Erythroblast (primary cell): Measurements from ENCODE around the gene FMN1.

Experiments
- GATA1 ChIP-seq: IDR thresholded peaks from 2 replicates; pipeline ENCODE4 v1.6.1; 2011; ENCODE audit warnings: low read depth, mild to moderate bottlenecking, control low read depth, low read length, moderate library complexity
- POLR2A ChIP-seq: IDR thresholded peaks from 2 replicates; pipeline ENCODE4 v1.6.1; 2011; ENCODE audit warnings: mild to moderate bottlenecking, low read length

DNA sequence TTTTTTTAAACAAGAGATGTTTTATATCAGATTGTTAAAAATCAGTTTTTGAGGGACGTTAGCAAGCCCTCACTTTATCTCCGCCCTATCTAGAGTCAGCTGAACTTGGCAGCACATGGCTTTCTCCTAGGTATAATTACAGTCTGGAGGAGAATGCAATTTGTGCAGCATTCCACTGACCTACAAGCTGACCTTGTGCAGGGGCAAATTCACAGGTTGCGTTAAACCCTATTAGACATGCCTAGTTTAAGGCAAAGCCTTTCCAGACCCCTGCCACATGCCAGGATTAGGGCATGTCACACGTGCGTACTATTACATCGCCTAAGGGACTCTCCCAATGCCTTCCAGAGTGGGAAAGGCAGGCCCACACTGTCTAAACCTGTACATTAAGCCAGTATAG, 252.7 kb downstream of the FMN1 start:
- TF ChIP-seq POLR2A (no peak), GATA1 (no peak)
